Loucy (cell line): ENCODE data around the gene GSG1L.

Source experiments
- H2AFZ ChIP-seq: fragments of 200-600 bp; sonication (generic); 2 replicates; pipeline ENCODE4 v1.6.0; 2016; ENCODE audit warnings: antibody characterized with exemption, mild to moderate bottlenecking, low read length, moderate library complexity
- H3F3A ChIP-seq: fragments of 200-600 bp; 2 replicates; pipeline ENCODE4 v1.6.0; 2016; ENCODE audit warnings: antibody characterized with exemption, low read depth, mild to moderate bottlenecking
- H3K27me3 ChIP-seq: fragments of 200-600 bp; sonication (generic); 2 replicates; pipeline ENCODE4 v1.6.1; 2014; ENCODE audit warnings: low read length, mild to moderate bottlenecking; ENCODE audit not compliant: insufficient read depth, poor library complexity, severe bottlenecking
- H3K36me3 ChIP-seq: fragments of 200-600 bp; sonication (generic); 2 replicates; pipeline ENCODE4 v1.6.1; 2016; ENCODE audit warnings: low read length; ENCODE audit not compliant: insufficient read depth
- H3K4me1 ChIP-seq: fragments of 200-600 bp; sonication (generic); 2 replicates; pipeline ENCODE4 v1.5.1; 2014; ENCODE audit warnings: low read length, mild to moderate bottlenecking; ENCODE audit not compliant: insufficient read depth, poor library complexity, severe bottlenecking
- H3K4me2 ChIP-seq: fragments of 200-600 bp; sonication (generic); 2 replicates; pipeline ENCODE4 v1.6.0; 2014; ENCODE audit warnings: antibody characterized with exemption, low read length, low read depth, mild to moderate bottlenecking; ENCODE audit not compliant: poor library complexity, severe bottlenecking
- H3K4me3 ChIP-seq: fragments of 200-600 bp; sonication (generic); 2 replicates; pipeline ENCODE4 v1.5.1; 2014; ENCODE audit warnings: low read length, mild to moderate bottlenecking, mixed read lengths; ENCODE audit not compliant: poor library complexity, severe bottlenecking
- H3K79me2 ChIP-seq: fragments of 200-600 bp; sonication (generic); 2 replicates; pipeline ENCODE4 v1.6.1; 2014; ENCODE audit warnings: low read length; ENCODE audit not compliant: insufficient read depth
- H3K9ac ChIP-seq: fragments of 200-600 bp; sonication (generic); 2 replicates; pipeline ENCODE4 v1.6.0; 2014; ENCODE audit warnings: mild to moderate bottlenecking, low read depth, low read length, moderate library complexity; ENCODE audit not compliant: poor library complexity, severe bottlenecking
- H3K9me2 ChIP-seq: fragments of 200-600 bp; sonication (generic); replicated peaks from 2 replicates; pipeline ENCODE4 v1.6.1; 2016; ENCODE audit warnings: low read depth, low read length, mixed read lengths
- H3K9me3 ChIP-seq: fragments of 200-600 bp; sonication (generic); 2 replicates; pipeline ENCODE4 v1.6.1; 2014; ENCODE audit warnings: mild to moderate bottlenecking, antibody characterized with exemption, low read length, low read depth; ENCODE audit not compliant: insufficient read depth
- H4K20me1 ChIP-seq: fragments of 200-600 bp; sonication (generic); 2 replicates; pipeline ENCODE4 v1.6.0; 2014; ENCODE audit warnings: antibody characterized with exemption, low read length, mild to moderate bottlenecking; ENCODE audit not compliant: insufficient read depth, poor library complexity, severe bottlenecking
- CTCF ChIP-seq: fragments of 200-600 bp; sonication (generic); conservative IDR thresholded peaks from 2 replicates; pipeline ENCODE4 v1.5.1; 2014; ENCODE audit warnings: mild to moderate bottlenecking, antibody characterized with exemption, low read length
- EZH2phosphoT487 ChIP-seq: fragments of 200-600 bp; IDR thresholded peaks from 2 replicates; pipeline ENCODE4 v1.6.1; 2018; ENCODE audit warnings: antibody characterized with exemption, mild to moderate bottlenecking, moderate library complexity, borderline replicate concordance

The GSG1L gene

DNA sequence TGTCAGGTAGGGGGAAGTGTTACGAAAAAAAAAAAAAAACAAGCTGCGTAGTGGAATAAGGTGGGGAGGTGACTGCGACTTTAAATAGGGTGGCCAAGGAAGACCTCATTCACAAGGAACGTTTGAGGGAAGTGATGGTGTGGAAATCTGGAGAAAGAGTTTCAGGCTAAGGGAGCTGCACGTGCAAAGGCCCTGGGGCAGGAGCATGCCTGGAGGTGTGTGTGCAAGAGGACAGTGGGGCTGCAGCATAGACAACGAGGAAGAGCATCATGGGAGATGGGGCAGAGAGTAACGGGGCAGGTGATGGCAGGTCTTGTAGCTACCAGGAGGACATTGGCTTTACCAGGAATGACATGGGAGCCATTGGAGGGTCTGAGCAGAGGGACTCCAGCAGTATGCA, 12.0 kb downstream of the GSG1L start:
- H3K9me3 ChIP-seq = no peaks in the 10 kb centered on the region
- no peaks in the 10 kb centered on the region for H3K79me2 ChIP-seq
- no peak overlapping the region for H3K4me2 ChIP-seq
- no peaks in the 10 kb centered on the region for H3K4me1 ChIP-seq
- TF ChIP-seq EZH2phosphoT487 (no peak), CTCF (no peak)
- H3K27me3 ChIP-seq = no peaks in the 10 kb centered on the region
- H3K36me3 ChIP-seq = no peaks in the 10 kb centered on the region
- H3K9me2 ChIP-seq = no peaks in the 10 kb centered on the region
- no peaks in the 10 kb centered on the region for H4K20me1 ChIP-seq
- no peaks in the 10 kb centered on the region for H3F3A ChIP-seq
- H2AFZ ChIP-seq = no peak overlapping the region
- no peak overlapping the region for H3K9ac ChIP-seq
- H3K4me3 ChIP-seq = no peak overlapping the region

DNA sequence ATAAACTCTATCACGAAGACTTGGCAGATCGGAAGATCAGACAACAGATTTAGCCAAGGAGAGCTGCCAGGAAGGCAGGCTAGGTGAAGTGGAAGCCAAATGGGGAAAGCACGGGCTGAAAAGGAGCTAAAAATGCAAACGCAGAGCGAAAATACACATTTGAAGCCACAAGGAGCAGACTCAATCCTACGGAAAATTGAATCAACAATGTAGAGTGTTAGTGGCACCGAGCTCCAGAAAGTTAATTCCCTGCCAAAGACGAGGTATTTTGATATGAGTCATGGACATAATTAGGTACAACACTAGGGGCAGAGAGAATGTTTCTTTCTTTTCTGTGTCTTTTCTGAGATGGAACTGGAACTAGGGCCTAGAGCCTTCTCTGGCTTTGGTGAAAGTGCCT, 20.7 kb downstream of the GSG1L start:
- no peaks in the 10 kb centered on the region for H3K27me3 ChIP-seq
- no peaks in the 10 kb centered on the region for H3K9me2 ChIP-seq
- no peak overlapping the region for H3K4me3 ChIP-seq
- no peak overlapping the region for H2AFZ ChIP-seq
- H3K4me2 ChIP-seq = no peak overlapping the region
- H3K9ac ChIP-seq = no peak overlapping the region
- H3F3A ChIP-seq = no peaks in the 10 kb centered on the region
- H3K79me2 ChIP-seq = no peaks in the 10 kb centered on the region
- H3K9me3 ChIP-seq = no peaks in the 10 kb centered on the region; the same call in 1 of the 2 replicates
- no peaks in the 10 kb centered on the region for H4K20me1 ChIP-seq
- no peaks in the 10 kb centered on the region for H3K36me3 ChIP-seq
- TF ChIP-seq EZH2phosphoT487 = no peak
- TF ChIP-seq CTCF = no peak
- H3K4me1 ChIP-seq = no peaks in the 10 kb centered on the region

DNA sequence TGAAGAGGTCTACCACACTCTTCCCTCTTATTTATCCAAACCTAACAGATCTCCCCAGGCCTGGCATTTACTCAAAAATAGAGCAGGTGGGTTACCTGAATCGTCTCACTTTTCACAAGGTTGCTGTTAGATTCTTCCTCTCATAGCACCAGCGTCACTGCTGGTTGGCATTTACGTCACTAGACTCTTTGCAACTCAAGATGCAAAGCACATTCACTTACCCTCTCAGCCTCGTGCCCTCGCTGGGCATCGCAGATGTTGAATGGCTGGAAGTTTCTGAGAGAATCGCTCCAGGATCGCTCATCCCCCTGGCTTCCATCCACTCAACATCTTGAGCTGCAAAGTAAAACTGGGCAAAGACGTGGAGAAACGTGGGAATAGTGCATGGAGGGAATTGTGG, 21.9 kb downstream of the GSG1L start:
- no peak overlapping the region for H3K4me3 ChIP-seq

More for the DNA sequence above, 21.9 kb downstream of the GSG1L start:
- Histone ChIP-seq H3K9me3 (no peaks in the 10 kb centered on the region; the same call in 1 of the 2 replicates), H3K9ac (no peak overlapping the region), H3K9me2 (no peaks in the 10 kb centered on the region), H3K4me1 (no peaks in the 10 kb centered on the region), H3K79me2 (no peaks in the 10 kb centered on the region), H3K27me3 (no peaks in the 10 kb centered on the region), H4K20me1 (no peaks in the 10 kb centered on the region), H3K4me2 (no peak overlapping the region), H3F3A (no peaks in the 10 kb centered on the region), H2AFZ (no peak overlapping the region), H3K36me3 (no peaks in the 10 kb centered on the region)
- TF ChIP-seq CTCF (no peak), EZH2phosphoT487 (no peak)
